Activated CD4-positive, alpha-beta T cell treated with anti-CD3 and anti-CD28 coated beads, Interleukin-2, Interleukin-4, amounts not matched to agents 100 ng/mL and 50 ng/mL, durations not matched to agents 16 hours and 8 hours (primary cell): ENCODE data around the gene CCNA1.

ENCODE experiments used
- DNase-seq: peaks from one replicate; pipeline ENCODE4 v3.0.0-alpha.2; 2020; ENCODE audit warnings: low spot score

Gene CCNA1

GRCh38 chr13:36454121-36454520, 21.8 kb downstream of the CCNA1 start:
- DNase-seq: no peak

- DNase-seq: no peak
Observed at GRCh38 chr13:36454987-36455386, 22.7 kb downstream of the CCNA1 start.

DNA sequence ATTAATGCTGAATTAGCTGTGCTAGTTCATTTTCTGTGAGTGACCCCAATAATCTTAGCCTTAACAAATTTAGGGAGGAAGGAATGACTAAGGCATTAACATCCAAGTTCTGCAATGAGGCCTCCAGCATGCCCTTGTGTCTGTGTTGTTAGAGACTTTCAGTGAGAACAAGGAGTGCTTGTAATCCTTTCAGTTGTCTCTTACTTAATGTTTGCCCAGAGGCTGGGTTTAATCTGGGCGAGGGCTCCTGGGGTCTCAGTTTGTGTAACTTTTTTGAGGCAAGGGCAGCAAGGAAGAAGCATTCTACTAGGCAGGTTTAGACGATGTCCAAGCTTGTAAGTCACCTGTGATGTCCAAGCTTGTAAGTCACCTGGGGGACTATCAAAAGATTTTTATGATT, 24.3 kb downstream of the CCNA1 start:
- no peak for DNase-seq

GRCh38 chr13:36461506-36461905, 29.2 kb downstream of the CCNA1 start:
- DNase-seq: no peak

GRCh38 chr13:36475468-36475867, 43.2 kb downstream of the CCNA1 start:
- DNase-seq: no peak

DNA sequence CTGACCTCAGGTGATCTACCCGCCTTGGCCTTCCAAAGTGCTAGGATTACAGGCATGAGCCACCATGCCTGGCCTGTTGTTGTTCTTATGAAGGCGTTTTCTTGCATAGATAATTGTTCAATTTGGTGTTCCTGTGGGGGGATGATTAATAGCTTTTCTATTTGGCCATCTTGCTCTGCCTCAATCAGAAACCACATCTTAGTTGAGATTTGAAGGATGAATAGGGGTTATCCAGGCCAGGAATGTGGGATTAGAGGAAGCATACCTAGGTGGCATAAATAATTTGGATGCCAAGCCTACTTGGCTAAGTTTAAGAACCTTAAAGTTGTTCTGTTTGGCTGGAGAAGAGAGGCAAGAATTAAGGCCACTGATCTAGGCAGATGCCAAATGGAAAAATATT, 44.4 kb downstream of the CCNA1 start:
- DNase-seq: no peak

GRCh38 chr13:36480726-36481427, 48.6 kb downstream of the CCNA1 start:
- DNase-seq: no peak

GRCh38 chr13:36490055-36490454, 57.8 kb downstream of the CCNA1 start:
- DNase-seq: no peak
